AG09309 (cell line): Measurements from ENCODE around the gene TBC1D24.

Experiments used
- DNase-seq: peaks from one replicate; pipeline ENCODE4 v3.0.0-alpha.2; 2010; ENCODE audit warnings: low read depth
- H3K4me3 ChIP-seq: 2 replicates; pipeline ENCODE4 v1.5.1; 2011; ENCODE audit warnings: mild to moderate bottlenecking, low read depth, low read length, moderate library complexity; ENCODE audit not compliant: control insufficient read depth
- CTCF ChIP-seq: IDR thresholded peaks from 2 replicates; pipeline ENCODE4 v1.5.1; 2011; ENCODE audit warnings: mild to moderate bottlenecking, low read depth, low read length, inconsistent platforms; ENCODE audit not compliant: insufficient read depth, control insufficient read depth; ENCODE audit errors: missing control alignments

Gene TBC1D24

GRCh38 chr16:2498531-2499253, 23.8 kb downstream of the TBC1D24 start:
- no peak overlapping the region for H3K4me3 ChIP-seq
- no peak for TF ChIP-seq CTCF
- no peak for DNase-seq

- DNase-seq: no peak
- no peak for TF ChIP-seq CTCF
- no peak overlapping the region for H3K4me3 ChIP-seq
Observed at GRCh38 chr16:2499454-2499853, 24.5 kb downstream of the TBC1D24 start.

DNA sequence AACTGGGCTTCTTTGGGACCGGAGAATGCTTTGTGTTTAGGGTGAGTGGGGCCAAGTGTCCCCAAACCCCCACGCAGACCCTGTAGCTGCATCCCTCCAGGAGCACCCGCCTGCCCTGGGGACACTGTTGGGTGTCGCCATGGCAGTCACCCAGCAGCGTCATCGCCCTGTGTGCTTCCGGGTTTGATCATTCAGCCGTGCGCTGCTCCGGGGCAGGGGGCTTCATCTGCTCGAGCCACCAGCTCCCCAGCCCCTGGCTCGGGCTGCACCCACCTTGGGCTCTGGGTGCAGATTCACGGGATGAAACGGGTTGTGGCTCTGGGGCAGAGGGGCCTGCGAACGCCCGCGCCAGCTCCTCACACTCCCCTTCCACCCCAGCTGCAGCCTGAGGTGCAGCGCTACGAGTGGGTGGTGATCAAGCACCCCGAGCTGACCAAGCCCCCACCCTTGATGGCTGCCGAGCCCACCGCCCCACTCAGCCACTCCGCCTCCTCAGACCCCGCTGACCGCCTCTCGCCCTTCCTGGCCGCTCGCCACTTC, 25.0 kb downstream of the TBC1D24 start:
- DNase-seq: no peak
- no peak overlapping the region for H3K4me3 ChIP-seq
- TF ChIP-seq CTCF: no peak

DNA sequence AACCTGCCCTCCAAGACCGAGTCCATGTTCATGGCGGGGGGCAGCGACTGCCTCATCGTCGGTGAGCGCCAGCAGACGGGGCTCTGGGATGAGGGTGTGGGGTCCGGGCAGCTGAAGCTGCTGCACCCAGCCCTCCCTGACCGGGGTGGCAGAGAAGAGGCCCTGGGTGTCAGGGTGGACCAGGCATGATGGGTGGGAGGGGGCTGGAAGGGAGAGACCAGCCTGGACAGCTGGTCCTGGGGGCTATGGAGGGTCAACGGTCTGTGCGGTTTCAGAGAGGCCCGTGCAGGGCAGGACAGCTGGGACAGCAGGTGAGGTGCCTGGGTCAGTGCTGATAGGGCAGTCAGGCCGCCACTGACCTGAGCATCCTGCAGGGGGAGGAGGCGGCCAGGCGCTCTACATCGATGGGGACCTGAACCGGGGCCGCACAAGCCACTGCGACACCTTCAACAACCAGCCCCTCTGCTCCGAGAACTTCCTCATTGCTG, 25.5 kb downstream of the TBC1D24 start:
- no peak overlapping the region for H3K4me3 ChIP-seq
- DNase-seq: no peak
- TF ChIP-seq CTCF: no peak

GRCh38 chr16:2500918-2501750, 26.2 kb downstream of the TBC1D24 start:
- H3K4me3 ChIP-seq: no peak overlapping the region
- DNase-seq: no peak
- peak; percentile 96 for TF ChIP-seq CTCF

DNA sequence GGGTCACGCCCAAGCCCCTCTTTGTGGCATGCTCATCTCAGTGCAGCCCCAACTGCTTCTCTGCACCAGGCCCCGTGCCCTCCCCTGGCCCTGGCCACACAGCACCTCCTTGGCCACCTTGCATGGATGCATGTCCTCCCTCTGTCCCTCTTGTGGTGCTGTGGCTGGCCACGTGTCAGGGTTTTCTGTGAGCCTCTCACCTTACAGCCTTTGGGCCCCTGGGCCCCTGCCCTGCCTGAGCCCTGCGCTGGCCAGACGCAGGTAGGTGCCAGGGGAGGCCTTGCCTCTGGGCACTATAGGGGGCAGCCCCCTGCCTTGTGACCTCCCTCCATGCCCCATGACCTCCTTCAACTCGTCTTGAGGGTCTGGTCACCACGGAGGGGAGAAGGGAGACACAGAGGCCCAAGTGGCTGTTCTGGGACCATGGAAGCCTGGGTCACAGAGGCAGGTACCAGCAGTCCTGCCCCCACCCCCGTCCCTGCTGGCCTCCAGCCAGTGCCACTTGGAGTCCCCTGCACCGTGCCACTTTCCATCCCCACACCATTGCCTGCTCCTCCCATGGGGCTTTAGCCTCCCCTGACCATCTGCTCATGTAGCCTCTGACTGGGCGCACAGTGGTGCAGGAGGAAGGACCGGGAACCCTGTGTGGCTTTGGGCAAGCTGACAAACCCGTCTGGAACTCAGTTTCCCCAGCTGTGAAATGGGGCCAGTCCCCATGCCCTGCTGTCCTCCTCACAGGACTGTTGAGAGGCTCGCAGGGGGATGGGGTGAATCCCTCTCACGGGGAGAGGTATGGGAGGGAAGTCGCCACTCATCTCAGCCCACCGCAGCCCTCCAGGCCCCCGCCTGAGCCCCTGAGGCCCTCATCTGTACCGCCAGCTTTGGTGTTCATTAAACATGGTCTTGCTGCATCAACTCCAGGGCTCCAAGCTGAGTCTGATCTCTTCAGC, 27.3 kb downstream of the TBC1D24 start:
- no peak for TF ChIP-seq CTCF
- DNase-seq: no peak
- no peak overlapping the region for H3K4me3 ChIP-seq
